HG02678 (cell line): ENCODE results near the gene ANKRD7.

Experiments used
- ATAC-seq: cut with Tn5 transposase; IDR thresholded peaks from one replicate; pipeline ENCODE4 v1.9.1; 2021; ENCODE audit warnings: mild to moderate bottlenecking, moderate library complexity; ENCODE audit not compliant: unreplicated experiment

ANKRD7 gene, protein sequence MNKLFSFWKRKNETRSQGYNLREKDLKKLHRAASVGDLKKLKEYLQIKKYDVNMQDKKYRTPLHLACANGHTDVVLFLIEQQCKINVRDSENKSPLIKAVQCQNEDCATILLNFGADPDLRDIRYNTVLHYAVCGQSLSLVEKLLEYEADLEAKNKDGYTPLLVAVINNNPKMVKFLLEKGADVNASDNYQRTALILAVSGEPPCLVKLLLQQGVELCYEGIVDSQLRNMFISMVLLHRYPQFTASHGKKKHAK

DNA sequence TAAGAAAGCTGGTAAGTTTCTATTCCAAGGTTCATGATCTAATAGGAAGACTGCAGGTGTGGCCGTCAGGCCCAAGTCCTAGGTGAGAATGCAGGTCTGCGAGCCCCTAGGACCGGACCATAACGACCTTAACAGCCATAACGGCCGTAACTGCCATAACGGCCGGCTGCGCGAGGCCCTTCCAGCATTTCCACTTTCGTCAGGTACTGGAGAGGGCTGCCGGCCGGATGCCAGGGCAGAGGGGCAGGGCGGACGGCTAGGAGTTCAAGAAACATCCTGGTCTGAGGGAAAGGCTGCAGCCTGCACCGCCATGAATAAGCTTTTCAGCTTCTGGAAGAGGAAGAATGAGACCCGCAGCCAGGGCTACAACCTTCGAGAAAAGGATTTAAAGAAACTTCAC is at the start of gene ANKRD7:
TSS of gene ANKRD7 (plus strand) at position 184 of the 400 bp plus-strand sequence. CDS start at position 311, 127 bp downstream.
- ATAC-seq = no peak

GRCh38 chr7:118175740-118176139 is 48.8 kb upstream of the ANKRD7 start:
- no peak for ATAC-seq

GRCh38 chr7:118179191-118179590 is 45.3 kb upstream of the ANKRD7 start:
- no peak for ATAC-seq

- no peak for ATAC-seq
Measured at GRCh38 chr7:118182593-118183427, 41.7 kb upstream of the ANKRD7 start.

DNA sequence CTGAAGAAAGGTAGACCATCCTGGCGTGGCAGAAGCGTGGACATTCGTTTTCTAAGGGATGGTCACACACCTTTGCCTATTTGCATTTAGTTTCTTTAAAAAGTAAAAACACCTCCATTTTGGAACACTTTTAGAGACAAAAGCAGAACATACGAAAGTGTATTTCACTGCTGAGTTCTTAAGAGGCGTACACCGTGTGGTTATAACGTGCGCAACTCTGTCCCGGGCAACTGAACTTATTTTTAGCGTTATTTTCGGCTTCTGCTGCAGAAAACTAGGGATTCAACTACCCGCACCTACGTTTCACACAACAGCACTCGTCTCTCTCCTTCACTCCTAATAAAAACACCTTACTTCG is 41.1 kb upstream of the ANKRD7 start:
- peak; percentile 1 for ATAC-seq

- ATAC-seq = peak; percentile 98
Measured at GRCh38 chr7:118183786-118184564, 40.5 kb upstream of the ANKRD7 start, which contains the start of gene LSM8. Gene LSM8 (plus strand): TSS chr7:118184164. CDS start chr7:118184224, 60 bp downstream.

DNA sequence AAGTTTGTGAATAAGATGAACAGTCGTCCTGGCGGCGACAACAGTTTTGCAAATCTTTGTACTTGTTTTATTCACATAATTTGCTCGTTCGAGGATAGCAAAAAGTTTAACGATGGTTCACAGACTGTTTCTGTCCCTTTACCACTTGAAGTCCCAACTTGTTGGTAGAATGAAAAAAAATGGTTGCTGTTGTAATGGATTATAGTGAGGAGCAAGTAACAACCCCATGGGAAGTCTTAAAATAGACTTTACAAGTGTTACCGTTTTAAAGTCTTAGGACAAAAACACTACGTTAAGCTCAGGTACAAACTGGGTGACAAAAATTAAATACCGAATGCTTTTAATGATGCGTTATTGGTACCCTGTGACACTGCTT is 40.0 kb upstream of the ANKRD7 start:
- ATAC-seq = no peak

DNA sequence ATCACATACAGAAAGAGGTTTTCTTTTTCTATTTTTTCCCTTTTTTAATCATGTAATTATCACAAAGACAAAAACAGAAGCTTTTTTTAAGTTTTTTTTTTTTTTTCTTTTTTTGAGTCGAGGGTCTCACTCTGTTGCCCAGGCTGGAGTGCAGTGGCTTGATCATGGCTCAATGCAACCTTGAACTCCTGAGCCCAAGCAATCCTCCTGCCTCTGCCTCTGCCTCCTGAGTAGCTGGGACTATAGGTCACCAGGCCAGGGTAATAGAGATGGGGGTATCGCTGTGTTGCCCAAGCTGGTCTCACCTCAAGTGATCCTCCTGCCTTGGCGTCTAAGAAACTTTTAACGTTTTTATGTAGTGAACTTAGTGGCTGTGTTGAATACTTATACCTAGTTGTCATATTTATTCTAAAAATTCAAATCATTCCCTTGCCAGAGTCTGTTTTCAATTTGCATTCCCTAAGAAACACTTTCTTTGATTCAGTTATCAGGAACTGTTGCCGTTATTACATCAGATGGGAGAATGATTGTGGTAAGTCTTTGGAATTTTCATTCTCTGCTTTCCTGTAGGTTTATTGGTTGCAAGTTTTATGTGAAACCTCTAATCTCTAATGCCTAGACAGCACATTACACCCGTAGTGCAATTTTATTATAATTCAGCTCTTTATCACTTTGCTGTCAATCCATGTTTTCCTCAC is 39.2 kb upstream of the ANKRD7 start:
- ATAC-seq = no peak

DNA sequence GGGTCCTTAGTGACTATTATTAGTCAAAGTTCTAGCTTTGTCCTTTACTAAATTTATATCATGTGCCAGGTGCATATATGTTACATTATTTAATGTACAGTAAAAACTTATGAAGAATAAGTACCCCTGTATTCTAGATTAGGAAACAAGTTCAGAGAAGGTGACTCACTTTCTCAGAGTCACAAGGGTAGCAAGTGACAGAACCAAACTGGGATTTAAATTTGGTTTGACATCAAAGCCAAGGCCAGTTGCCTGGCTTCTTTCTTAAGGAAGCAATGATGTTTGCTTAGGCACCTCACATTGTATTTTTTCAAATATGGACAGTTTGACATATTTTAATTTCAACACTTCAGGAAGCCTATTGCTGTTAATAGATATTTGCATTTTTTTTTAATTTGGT is 38.0 kb upstream of the ANKRD7 start:
- ATAC-seq = no peak

GRCh38 chr7:118194571-118194970 is 29.9 kb upstream of the ANKRD7 start:
- no peak for ATAC-seq

- ATAC-seq = peak; percentile 80
Measured at GRCh38 chr7:118195837-118196474, 28.5 kb upstream of the ANKRD7 start.

GRCh38 chr7:118202061-118202460 is 22.4 kb upstream of the ANKRD7 start:
- no peak for ATAC-seq

GRCh38 chr7:118214051-118214832 is 10.3 kb upstream of the ANKRD7 start:
- ATAC-seq = peak; percentile 97

DNA sequence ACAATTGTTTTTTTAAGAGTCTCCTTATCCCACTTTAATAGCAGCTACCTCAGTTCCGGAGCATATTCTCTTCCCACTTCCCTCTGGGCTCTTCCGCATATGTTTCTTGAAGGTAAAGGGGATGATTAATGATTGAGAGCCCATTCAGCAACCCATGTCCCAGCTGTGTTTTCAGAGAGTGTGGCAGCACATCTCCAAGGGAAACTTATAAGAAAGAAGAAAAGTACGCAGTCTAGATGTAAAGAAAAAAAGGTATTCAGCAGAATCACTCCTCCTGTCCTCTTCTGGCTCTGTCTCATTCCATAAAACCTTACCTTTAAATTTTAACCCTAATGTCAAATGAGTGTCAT is 9.7 kb upstream of the ANKRD7 start:
- ATAC-seq = peak; percentile 7

DNA sequence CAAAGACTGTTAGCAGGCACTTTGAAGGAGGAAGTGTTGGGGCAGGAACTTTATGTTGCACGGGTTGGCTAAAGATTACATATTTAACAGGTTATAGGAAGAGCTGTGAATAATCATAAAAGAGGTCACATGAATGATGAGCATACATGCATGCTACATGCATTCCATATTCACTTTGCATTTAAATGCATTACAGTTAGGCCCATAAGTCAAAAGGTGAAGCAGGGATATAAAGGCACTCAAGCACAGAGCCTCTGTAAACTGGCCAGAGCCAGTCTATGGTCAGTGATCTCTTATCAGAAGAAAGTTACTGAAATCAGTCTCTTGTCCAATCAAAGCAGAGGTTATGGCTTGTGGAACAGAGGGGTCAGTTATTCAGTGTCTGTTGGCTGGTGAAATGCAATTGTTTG is 7.3 kb upstream of the ANKRD7 start:
- no peak for ATAC-seq

DNA sequence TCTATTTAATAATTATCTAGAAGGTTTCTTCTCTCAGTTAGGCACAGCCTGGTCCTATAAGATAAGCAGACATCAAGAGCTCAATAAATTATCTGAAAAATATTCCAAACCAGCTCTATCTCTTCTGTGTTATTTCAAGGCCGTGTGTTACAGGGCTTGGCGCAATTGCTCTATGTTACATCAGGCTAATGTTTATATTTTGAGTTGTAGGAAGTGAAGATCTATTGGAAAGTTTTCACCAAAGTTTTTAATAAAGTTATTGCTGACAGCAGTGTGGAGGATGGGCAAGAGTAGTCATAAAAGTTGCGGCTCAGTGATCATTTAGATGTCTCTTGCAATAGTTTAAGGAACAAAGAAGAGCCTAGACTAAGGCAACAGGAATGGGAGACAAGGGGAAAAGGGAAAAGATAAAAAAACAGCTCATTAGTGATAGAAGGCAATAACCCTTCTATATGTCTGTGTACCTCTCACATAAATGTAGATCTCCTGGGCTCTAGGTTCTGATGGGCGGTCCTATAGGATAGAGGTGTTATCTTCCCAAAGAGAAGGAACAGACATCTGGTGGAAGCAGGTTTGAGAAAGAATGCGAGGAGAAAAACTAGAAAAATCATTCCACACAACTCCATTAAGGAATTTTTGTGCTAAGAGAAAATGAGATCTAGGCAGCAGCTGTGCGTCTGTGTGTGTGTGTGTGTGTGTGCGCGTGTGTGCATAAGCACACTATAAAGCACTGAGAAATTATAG is 5.9 kb upstream of the ANKRD7 start:
- ATAC-seq = no peak

- ATAC-seq = no peak
Measured at GRCh38 chr7:118219157-118219512, 5.4 kb upstream of the ANKRD7 start.

- no peak for ATAC-seq
Measured at GRCh38 chr7:118220583-118220982, 3.9 kb upstream of the ANKRD7 start.

DNA sequence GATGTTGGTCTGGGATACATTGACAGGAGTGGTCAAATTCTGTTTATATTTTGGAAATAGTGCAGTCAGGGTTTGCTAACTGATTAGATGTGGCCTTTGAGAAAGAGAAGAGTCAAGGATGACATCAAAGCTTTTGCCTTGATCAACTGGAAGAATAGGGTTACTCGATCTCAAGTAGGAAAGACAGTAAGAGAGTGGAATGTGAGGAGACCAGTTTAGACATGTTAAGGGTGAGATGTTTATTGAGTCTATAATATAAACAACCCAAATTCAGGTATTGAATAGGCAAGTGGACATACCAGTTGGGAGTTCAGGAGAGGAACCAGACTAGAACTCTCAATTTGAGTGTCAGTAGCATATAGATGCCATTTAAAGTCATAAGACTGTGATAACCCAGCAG is 1.9 kb upstream of the ANKRD7 start:
- ATAC-seq = no peak
